Measurements from ENCODE around the gene ASTN2. TPM values are rescaled to one million over a fixed set of nuclear protein-coding genes. Genes with fewer than 3 reads are reported as not detected.

The ASTN2 gene
- total and polyA plus RNA-seq, 10 of the 15 experiments (the other 5 are each of a cell fraction or from before 2014, with no cell fraction given), result 1.4 to 15.7 (median 7.0) TPM

DNA sequence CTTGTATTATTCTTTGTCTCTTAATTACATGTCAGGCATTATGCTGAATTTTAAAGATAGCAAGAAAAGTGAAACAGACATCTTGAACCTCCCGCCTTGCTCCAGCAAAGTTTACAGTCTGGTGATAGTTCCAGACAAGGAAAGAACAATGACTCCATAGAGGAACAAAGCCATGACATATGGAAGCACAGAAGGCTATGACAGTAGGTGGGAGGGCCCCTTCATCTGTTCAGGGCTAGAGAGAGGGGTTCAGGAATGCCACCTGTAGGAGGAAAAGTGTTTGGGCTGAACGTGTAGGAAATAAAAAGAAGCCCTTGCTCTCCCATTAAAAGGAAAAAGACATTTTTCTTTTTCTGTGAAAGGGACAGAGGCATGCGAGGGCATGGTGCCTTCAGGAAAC is 412.2 kb downstream of the ASTN2 start:
- H4K20me1 ChIP-seq (ENCODE audit: control insufficient read depth, insufficient read depth), result no peaks in the 10 kb centered on the region
- BruUV-seq (replicated peaks), result no TSS peak
- ATAC-seq, result no peak
- no peaks in the 10 kb centered on the region for H3K79me2 ChIP-seq (ENCODE audit: control insufficient read depth, insufficient read depth, low read length)
- ChIA-PET RAD21 (ENCODE audit: unreplicated experiment) (no interaction called here), CTCF (no interaction called here), POLR2A (no interaction called here), SMC1A (ENCODE audit: uncharacterized antibody, unreplicated experiment) (no interaction called here)
- H3K9me3 ChIP-seq (replicated peaks; ENCODE audit: control insufficient read depth, insufficient read depth, low read length), result no peaks in the 10 kb centered on the region
- no peak for TF ChIP-seq E2F8 (IDR thresholded peaks at IDR 0.05; ENCODE audit: low read depth, partially characterized antibody)
- TF ChIP-seq, protein P1, sequence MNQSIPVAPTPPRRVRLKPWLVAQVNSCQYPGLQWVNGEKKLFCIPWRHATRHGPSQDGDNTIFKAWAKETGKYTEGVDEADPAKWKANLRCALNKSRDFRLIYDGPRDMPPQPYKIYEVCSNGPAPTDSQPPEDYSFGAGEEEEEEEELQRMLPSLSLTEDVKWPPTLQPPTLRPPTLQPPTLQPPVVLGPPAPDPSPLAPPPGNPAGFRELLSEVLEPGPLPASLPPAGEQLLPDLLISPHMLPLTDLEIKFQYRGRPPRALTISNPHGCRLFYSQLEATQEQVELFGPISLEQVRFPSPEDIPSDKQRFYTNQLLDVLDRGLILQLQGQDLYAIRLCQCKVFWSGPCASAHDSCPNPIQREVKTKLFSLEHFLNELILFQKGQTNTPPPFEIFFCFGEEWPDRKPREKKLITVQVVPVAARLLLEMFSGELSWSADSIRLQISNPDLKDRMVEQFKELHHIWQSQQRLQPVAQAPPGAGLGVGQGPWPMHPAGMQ (IDR thresholded peaks at IDR 0.05; ENCODE audit: borderline replicate concordance), result no peak
- no peak for TF ChIP-seq TCF3 (IDR thresholded peaks at IDR 0.05; ENCODE audit: borderline replicate concordance, insufficient read depth, low read depth, low read length)
- TF ChIP-seq, protein P2, sequence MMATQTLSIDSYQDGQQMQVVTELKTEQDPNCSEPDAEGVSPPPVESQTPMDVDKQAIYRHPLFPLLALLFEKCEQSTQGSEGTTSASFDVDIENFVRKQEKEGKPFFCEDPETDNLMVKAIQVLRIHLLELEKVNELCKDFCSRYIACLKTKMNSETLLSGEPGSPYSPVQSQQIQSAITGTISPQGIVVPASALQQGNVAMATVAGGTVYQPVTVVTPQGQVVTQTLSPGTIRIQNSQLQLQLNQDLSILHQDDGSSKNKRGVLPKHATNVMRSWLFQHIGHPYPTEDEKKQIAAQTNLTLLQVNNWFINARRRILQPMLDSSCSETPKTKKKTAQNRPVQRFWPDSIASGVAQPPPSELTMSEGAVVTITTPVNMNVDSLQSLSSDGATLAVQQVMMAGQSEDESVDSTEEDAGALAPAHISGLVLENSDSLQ (IDR thresholded peaks at IDR 0.05), result no peak
- no peak for TF ChIP-seq HSF1 (IDR thresholded peaks at IDR 0.05; ENCODE audit: low read depth, low read length)
- no peak overlapping the region for H3K4me2 ChIP-seq (ENCODE audit: control insufficient read depth, insufficient read depth)
- no peaks in the 10 kb centered on the region for H3K4me1 ChIP-seq (ENCODE audit: control insufficient read depth, insufficient read depth, low read length)
- WGBS (ENCODE audit: insufficient coverage, insufficient replicate concordance, low lambda C conversion rate, missing lambda C conversion rate), result 12% methylated on average over 3 of the region's 3 CpGs
- H3K4me3 ChIP-seq, result no peak overlapping the region
- H3K27ac ChIP-seq (ENCODE audit: control insufficient read depth, insufficient read depth), result no peak overlapping the region
- in situ Hi-C loops (cut with MboI), result no loop called here
- no peaks in the 10 kb centered on the region for H3K36me3 ChIP-seq (ENCODE audit: control insufficient read depth in 2 of 2, insufficient read depth in 2 of 2, low read length in 1 of 2)
- no peak for FAIRE-seq
- H3K27me3 ChIP-seq (replicated peaks in 1 of 2; ENCODE audit: control insufficient read depth in 2 of 2, insufficient read depth in 2 of 2, low read length in 1 of 2), result no peaks in the 10 kb centered on the region
- H3K9ac ChIP-seq (ENCODE audit: control insufficient read depth, insufficient read depth, low read length), result no peak overlapping the region
- intact Hi-C loops (cut with micrococcal nuclease; ENCODE audit: unreplicated experiment), result no loop called here
- H2AFZ ChIP-seq (ENCODE audit: control insufficient read depth, low read depth, low read length), result no peak overlapping the region
- DNase-seq (ENCODE audit: low read depth, low spot score), result no peak
